ENCODE measurements around the gene FAM222B. TPM values are rescaled to one million over a fixed set of nuclear protein-coding genes. Genes with fewer than 3 reads are reported as not detected.

The FAM222B gene
- total RNA-seq, 6 donors from 2014 or later, result 16.8 to 23.1 (median 20.1) TPM

DNA sequence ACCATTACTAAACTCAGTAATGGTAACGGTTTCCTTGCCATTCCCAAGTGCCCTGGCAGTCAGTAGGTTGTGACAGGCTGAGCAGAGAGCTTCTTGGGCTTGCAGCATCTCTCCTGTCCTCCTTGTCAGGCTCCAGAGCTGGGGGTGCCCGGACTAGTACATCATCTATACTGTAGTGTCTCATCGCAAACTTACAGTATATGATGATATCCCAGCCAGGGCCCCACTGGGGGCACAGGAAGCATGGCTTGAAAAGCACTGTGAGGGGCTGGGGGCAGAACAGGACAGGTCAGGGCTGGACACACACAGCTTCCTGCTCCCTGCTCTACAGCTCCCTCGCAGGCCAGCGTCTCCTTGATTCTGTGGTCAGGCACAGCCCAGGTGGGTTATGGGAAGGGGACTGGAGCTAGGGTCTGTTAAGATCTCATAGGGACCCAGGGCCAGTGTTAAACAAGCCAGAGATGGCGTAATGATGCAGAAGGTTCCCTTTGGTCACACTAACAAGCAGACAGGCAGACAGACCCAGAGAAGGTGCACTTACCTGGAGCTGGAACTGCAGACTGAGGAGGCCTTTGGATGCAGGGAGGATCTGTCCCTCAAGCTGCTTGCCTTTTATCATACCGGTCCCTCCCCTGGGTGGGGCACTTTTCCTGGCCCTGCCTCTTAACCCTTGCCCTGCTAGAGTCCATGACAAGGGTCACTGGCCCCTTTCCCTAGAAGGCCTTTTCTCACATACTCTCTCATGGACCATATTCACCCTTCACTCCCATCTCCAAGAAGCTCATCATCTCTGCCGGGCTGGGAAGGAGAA is 19.0 kb upstream of the FAM222B start:
- Histone ChIP-seq H3K27ac (no peak overlapping the region), H3K27me3 (no peaks in the 10 kb centered on the region), H3K4me3 (no peak overlapping the region), H3K36me3 (peaks cover 17 to 50% (median 41%) of the 10 kb centered on the region in 4 donors), H3K4me1 (peaks cover 0 to 8% (median 2%) of the 10 kb centered on the region in 4 donors), H3K9me3 (no peaks in the 10 kb centered on the region)
- DNase-seq, result no peak
- no peak for ATAC-seq (ENCODE audit: low FRiP score in 2 of 2)
- no peak for TF ChIP-seq EP300 (IDR thresholded peaks at IDR 0.05)
- TF ChIP-seq POLR2A (IDR thresholded peaks at IDR 0.05), result no peak
- TF ChIP-seq, protein P1, sequence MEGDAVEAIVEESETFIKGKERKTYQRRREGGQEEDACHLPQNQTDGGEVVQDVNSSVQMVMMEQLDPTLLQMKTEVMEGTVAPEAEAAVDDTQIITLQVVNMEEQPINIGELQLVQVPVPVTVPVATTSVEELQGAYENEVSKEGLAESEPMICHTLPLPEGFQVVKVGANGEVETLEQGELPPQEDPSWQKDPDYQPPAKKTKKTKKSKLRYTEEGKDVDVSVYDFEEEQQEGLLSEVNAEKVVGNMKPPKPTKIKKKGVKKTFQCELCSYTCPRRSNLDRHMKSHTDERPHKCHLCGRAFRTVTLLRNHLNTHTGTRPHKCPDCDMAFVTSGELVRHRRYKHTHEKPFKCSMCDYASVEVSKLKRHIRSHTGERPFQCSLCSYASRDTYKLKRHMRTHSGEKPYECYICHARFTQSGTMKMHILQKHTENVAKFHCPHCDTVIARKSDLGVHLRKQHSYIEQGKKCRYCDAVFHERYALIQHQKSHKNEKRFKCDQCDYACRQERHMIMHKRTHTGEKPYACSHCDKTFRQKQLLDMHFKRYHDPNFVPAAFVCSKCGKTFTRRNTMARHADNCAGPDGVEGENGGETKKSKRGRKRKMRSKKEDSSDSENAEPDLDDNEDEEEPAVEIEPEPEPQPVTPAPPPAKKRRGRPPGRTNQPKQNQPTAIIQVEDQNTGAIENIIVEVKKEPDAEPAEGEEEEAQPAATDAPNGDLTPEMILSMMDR (IDR thresholded peaks at IDR 0.05), result no peak
- TF ChIP-seq POLR2AphosphoS5 (IDR thresholded peaks at IDR 0.05), result no peak
- WGBS, 2 donors, result 68 to 81% methylated on average over 7 to 8 of the region's 8 CpGs

DNA sequence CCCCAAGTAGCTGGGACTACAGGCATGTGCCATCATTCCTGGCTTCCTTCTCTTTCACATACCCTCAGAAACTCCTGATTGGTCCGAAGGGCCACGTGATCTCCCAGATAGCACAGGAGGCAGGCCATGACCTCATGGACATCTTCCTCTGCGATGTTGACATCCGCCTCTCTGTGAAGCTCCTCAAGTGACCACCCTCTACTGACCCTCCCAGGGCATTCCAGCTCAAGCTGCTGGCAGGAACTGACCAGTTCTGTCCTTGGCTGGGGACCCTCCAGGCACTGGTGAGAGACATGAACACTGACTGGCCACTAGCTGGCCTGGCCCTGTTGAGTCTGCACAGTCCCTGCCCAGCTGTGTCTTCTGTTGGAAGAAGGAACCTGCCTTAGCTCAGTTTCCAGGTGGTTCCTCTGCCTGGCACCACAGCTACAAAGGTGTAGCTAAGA is 17.8 kb upstream of the FAM222B start:
- Histone ChIP-seq H3K4me1 (peaks cover 4 to 10% (median 5%) of the 10 kb centered on the region in 4 donors), H3K9me3 (no peaks in the 10 kb centered on the region), H3K36me3 (peaks cover 17 to 54% (median 41%) of the 10 kb centered on the region in 4 donors), H3K27ac (no peak overlapping the region), H3K4me3 (no peak overlapping the region), H3K27me3 (no peaks in the 10 kb centered on the region)
- no peak for TF ChIP-seq EP300 (IDR thresholded peaks at IDR 0.05)
- TF ChIP-seq, protein P1 (IDR thresholded peaks at IDR 0.05), result no peak
- TF ChIP-seq POLR2A (IDR thresholded peaks at IDR 0.05), result no peak
- TF ChIP-seq POLR2AphosphoS5 (IDR thresholded peaks at IDR 0.05), result no peak
- 100% methylated on average over 1 to 4 of the region's 4 CpGs for WGBS, 2 donors
- ATAC-seq (ENCODE audit: low FRiP score in 2 of 2) (no peak), DNase-seq (no peak)

DNA sequence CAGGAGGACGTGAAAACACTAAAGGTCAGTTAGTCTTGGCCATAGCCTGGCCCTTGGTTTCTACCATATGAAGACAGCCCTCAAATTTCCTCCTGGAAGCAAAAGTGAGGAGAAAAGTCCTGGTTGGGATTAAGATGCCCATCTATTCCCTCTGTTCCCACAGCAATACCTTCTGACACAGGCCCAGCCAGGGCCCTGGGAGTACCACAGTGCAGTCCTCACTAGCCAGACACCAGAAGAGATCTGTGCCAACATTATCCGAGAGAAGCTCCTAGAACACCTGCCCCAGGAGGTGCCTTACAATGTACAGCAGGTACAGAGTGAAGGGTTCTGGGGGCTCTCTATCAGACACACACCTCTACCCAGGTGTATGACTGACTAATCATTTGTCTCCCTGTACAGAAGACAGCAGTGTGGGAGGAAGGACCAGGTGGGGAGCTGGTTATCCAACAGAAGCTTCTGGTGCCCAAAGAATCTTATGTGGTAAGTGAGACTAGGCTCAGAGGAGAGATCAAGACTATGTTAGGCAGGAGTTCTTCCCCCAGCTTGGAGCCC is 16.3 kb upstream of the FAM222B start:
- ATAC-seq (ENCODE audit: low FRiP score in 2 of 2) (no peak), DNase-seq (no peak)
- Histone ChIP-seq H3K27ac (no peak overlapping the region), H3K4me1 (peaks cover 8 to 15% (median 10%) of the 10 kb centered on the region in 4 donors), H3K9me3 (no peaks in the 10 kb centered on the region), H3K4me3 (no peak overlapping the region), H3K27me3 (no peaks in the 10 kb centered on the region), H3K36me3 (peaks cover 17 to 54% (median 41%) of the 10 kb centered on the region in 4 donors)
- WGBS, 2 donors, result 38% methylated on average over 2 of the region's 2 CpGs; no CpG with 5 or more reads in 1 of the 2 donors
- no peak for TF ChIP-seq EP300 (IDR thresholded peaks at IDR 0.05)
- TF ChIP-seq POLR2A (IDR thresholded peaks at IDR 0.05), result no peak
- no peak for TF ChIP-seq POLR2AphosphoS5 (IDR thresholded peaks at IDR 0.05)
- TF ChIP-seq, protein P1 (IDR thresholded peaks at IDR 0.05), result no peak

DNA sequence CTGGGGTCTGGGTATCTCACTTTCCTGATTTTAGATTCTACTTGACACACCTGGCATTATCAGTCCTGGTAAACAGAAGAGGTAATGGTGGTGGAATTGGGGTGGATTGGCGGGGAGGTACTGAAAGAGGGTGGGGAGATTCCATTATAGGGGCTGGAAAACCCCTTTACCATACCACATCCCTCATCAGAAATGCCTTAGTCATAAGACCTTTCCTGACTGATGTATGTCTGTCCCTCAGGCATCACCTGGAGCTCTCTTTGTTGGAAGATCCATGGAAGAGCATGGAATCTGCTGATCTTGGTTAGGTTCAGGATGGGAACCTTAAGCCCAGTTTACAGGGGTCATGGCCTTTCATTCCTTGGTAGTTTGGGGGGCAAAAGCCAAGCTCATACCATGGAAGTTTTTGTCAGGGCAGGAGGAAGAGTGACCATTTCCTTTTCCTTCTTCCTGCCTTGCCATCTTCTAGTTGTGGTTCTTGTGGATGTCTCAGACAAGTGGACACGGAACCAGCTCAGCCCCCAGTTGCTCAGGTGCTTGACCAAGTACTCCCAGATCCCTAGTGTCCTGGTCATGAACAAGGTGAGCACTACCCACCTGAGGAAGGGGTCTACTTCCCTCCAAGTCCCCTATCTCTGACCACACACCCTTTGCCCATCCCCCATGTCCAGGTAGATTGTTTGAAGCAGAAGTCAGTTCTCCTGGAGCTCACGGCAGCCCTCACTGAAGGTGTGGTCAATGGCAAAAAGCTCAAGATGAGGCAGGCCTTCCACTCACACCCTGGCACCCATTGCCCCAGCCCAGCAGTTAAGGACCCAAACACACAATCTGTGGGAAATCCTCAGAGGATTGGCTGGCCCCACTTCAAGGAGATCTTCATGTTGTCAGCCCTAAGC is 15.6 kb upstream of the FAM222B start:
- H3K36me3 ChIP-seq, result peaks cover 17 to 54% (median 41%) of the 10 kb centered on the region in 4 donors
- ATAC-seq (ENCODE audit: low FRiP score in 2 of 2), result no peak
- TF ChIP-seq POLR2A (IDR thresholded peaks at IDR 0.05), result no peak
- TF ChIP-seq, protein P1 (IDR thresholded peaks at IDR 0.05), result no peak
- TF ChIP-seq POLR2AphosphoS5 (IDR thresholded peaks at IDR 0.05), result no peak
- TF ChIP-seq EP300 (IDR thresholded peaks at IDR 0.05), result no peak
- H3K4me1 ChIP-seq, result peaks cover 8 to 15% (median 10%) of the 10 kb centered on the region in 4 donors
- DNase-seq, result no peak
- no peak overlapping the region for H3K4me3 ChIP-seq
- H3K9me3 ChIP-seq, result no peaks in the 10 kb centered on the region
- H3K27ac ChIP-seq, result no peak overlapping the region
- no peaks in the 10 kb centered on the region for H3K27me3 ChIP-seq
- 90 to 100% methylated on average over 3 of the region's 3 CpGs for WGBS, 2 donors

Data from upper lobe of left lung (tissue), 6 donors.